ENCODE measurements around the gene UGT1A6. TPM values are rescaled to one million over a fixed set of nuclear protein-coding genes. Genes with fewer than 3 reads are reported as not detected.
A peak's percentile ranks its signal among the peaks of the same experiment; 100 is the strongest.

The UGT1A6 gene
- total RNA-seq, 2 donors from 2014 or later: not detected

GRCh38 chr2:233799087-233799665 is 106.5 kb downstream of the UGT1A6 start:
- Mint-ChIP-seq H3K27ac (no peak overlapping the region), H3K9me3 (peaks cover 3% of the 10 kb centered on the region), H3K4me1 (no peaks in the 10 kb centered on the region), H3K27me3 (ENCODE audit: insufficient read depth) (peaks cover 11% of the 10 kb centered on the region), H3K4me3 (no peak overlapping the region), H3K36me3 (ENCODE audit: low read depth) (no peaks in the 10 kb centered on the region)
- Histone ChIP-seq H3K4me1 (ENCODE audit: control insufficient read depth, insufficient read depth, low read length) (no peaks in the 10 kb centered on the region), H3K36me3 (ENCODE audit: control insufficient read depth, insufficient read depth, low read length) (no peaks in the 10 kb centered on the region), H3K9ac (ENCODE audit: extremely low read depth, low read length, poor library complexity, severe bottlenecking) (no peak overlapping the region), H3K9me3 (ENCODE audit: control insufficient read depth, low read length) (no peaks in the 10 kb centered on the region), H3K27ac (ENCODE audit: low read depth, low read length) (no peak overlapping the region), H3K4me3 (ENCODE audit: low read length) (no peak overlapping the region), H3K27me3 (ENCODE audit: control insufficient read depth, insufficient read depth, low read length, poor library complexity, severe bottlenecking) (no peaks in the 10 kb centered on the region)
- TF ChIP-seq, protein P1, sequence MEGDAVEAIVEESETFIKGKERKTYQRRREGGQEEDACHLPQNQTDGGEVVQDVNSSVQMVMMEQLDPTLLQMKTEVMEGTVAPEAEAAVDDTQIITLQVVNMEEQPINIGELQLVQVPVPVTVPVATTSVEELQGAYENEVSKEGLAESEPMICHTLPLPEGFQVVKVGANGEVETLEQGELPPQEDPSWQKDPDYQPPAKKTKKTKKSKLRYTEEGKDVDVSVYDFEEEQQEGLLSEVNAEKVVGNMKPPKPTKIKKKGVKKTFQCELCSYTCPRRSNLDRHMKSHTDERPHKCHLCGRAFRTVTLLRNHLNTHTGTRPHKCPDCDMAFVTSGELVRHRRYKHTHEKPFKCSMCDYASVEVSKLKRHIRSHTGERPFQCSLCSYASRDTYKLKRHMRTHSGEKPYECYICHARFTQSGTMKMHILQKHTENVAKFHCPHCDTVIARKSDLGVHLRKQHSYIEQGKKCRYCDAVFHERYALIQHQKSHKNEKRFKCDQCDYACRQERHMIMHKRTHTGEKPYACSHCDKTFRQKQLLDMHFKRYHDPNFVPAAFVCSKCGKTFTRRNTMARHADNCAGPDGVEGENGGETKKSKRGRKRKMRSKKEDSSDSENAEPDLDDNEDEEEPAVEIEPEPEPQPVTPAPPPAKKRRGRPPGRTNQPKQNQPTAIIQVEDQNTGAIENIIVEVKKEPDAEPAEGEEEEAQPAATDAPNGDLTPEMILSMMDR (conservative IDR thresholded peaks at IDR 0.05): no peak
- WGBS, 2 experiments (ENCODE audit: insufficient coverage in 1 of 2, insufficient read length in 1 of 2): 69 to 92% methylated on average over 2 to 7 of the region's 7 CpGs
- DNase-seq: peak; percentile 69

DNA sequence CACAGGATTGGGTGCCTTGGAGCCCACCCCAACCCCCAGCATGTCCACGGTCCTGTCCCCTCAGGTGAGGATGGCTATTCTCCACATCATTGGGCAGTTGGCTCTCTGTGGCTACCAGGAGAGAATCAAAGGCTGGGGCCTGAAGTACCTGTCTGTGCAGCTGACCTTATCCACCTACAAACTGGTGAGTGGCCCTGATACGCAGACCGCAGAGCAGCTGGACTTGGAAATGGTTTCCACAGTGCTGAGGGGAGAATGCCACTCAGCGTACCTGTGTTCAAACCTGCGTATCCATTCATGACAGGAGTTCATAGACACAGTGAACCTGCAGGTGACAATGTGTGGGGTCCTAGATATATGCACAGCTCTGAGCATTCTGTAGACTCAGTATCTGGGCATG is 107.0 kb downstream of the UGT1A6 start:
- H3K4me3 Mint-ChIP-seq: no peak overlapping the region
- H3K9me3 Mint-ChIP-seq: peaks cover 3% of the 10 kb centered on the region
- no peak overlapping the region for H3K27ac Mint-ChIP-seq
- no peaks in the 10 kb centered on the region for H3K4me1 Mint-ChIP-seq
- Histone ChIP-seq H3K36me3 (ENCODE audit: control insufficient read depth, insufficient read depth, low read length) (no peaks in the 10 kb centered on the region), H3K27ac (ENCODE audit: low read depth, low read length) (no peak overlapping the region), H3K9me3 (ENCODE audit: control insufficient read depth, low read length) (no peaks in the 10 kb centered on the region), H3K27me3 (ENCODE audit: control insufficient read depth, insufficient read depth, low read length, poor library complexity, severe bottlenecking) (no peaks in the 10 kb centered on the region), H3K4me3 (ENCODE audit: low read length) (no peak overlapping the region), H3K4me1 (ENCODE audit: control insufficient read depth, insufficient read depth, low read length) (no peaks in the 10 kb centered on the region), H3K9ac (ENCODE audit: extremely low read depth, low read length, poor library complexity, severe bottlenecking) (no peak overlapping the region)
- peak; percentile 10 for DNase-seq
- H3K27me3 Mint-ChIP-seq (ENCODE audit: insufficient read depth): peaks cover 14% of the 10 kb centered on the region
- WGBS, 2 experiments (ENCODE audit: insufficient coverage in 1 of 2, insufficient read length in 1 of 2): 42 to 71% methylated on average over 2 to 5 of the region's 5 CpGs
- H3K36me3 Mint-ChIP-seq (ENCODE audit: low read depth): no peaks in the 10 kb centered on the region
- TF ChIP-seq, protein P1 (conservative IDR thresholded peaks at IDR 0.05): no peak

DNA sequence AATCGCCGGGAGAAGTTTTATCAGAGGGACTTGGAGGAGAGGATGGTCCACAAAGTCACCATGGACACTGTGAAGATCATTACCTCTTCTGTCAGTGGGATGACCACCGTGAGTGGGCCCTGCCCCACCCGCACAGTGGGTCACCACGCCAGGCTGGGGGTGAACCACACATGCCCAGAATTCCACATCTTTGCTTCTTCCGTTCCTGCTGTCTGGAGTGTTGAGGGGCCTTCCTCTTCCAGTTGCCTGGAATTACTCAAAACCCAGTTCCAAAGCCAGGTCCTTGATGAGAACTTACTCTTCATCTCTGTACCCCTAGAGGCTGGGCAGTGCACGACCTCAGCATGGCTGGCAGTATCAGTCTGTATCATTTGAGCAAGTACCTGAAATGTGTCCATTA is 107.5 kb downstream of the UGT1A6 start:
- Mint-ChIP-seq H3K4me1 (no peaks in the 10 kb centered on the region), H3K27me3 (ENCODE audit: insufficient read depth) (peaks cover 14% of the 10 kb centered on the region), H3K36me3 (ENCODE audit: low read depth) (no peaks in the 10 kb centered on the region), H3K9me3 (peaks cover 3% of the 10 kb centered on the region), H3K27ac (no peak overlapping the region), H3K4me3 (no peak overlapping the region)
- no peak overlapping the region for H3K9ac ChIP-seq (ENCODE audit: extremely low read depth, low read length, poor library complexity, severe bottlenecking)
- no peaks in the 10 kb centered on the region for H3K36me3 ChIP-seq (ENCODE audit: control insufficient read depth, insufficient read depth, low read length)
- H3K4me1 ChIP-seq (ENCODE audit: control insufficient read depth, insufficient read depth, low read length): no peaks in the 10 kb centered on the region
- H3K4me3 ChIP-seq (ENCODE audit: low read length): no peak overlapping the region
- 93 to 94% methylated on average over 3 to 7 of the region's 7 CpGs for whole genome bisulfite sequencing, 2 experiments (ENCODE audit: insufficient coverage in 1 of 2, insufficient read length in 1 of 2)
- TF ChIP-seq, protein P1 (conservative IDR thresholded peaks at IDR 0.05): no peak
- H3K27ac ChIP-seq (ENCODE audit: low read depth, low read length): no peak overlapping the region
- peak; percentile 23 for DNase-seq
- H3K27me3 ChIP-seq (ENCODE audit: control insufficient read depth, insufficient read depth, low read length, poor library complexity, severe bottlenecking): no peaks in the 10 kb centered on the region
- H3K9me3 ChIP-seq (ENCODE audit: control insufficient read depth, low read length): no peaks in the 10 kb centered on the region
